GM12872 (cell line): ENCODE results near the gene TNPO1.

Source experiments
- CTCF ChIP-seq: IDR thresholded peaks from 3 replicates; pipeline ENCODE4 v1.5.1; 2011; ENCODE audit warnings: low read depth, mild to moderate bottlenecking, low read length, moderate library complexity; ENCODE audit not compliant: insufficient read depth

TNPO1 gene

GRCh38 chr5:72855821-72856220 is 39.4 kb downstream of the TNPO1 start:
- no peak for TF ChIP-seq CTCF

- no peak for TF ChIP-seq CTCF
These were observed 40.9 kb downstream of the TNPO1 start for GRCh38 chr5:72857396-72857795.

GRCh38 chr5:72859127-72859526 is 42.7 kb downstream of the TNPO1 start:
- no peak for TF ChIP-seq CTCF

- TF ChIP-seq CTCF = no peak
These were observed 44.0 kb downstream of the TNPO1 start for GRCh38 chr5:72860499-72860898.

- TF ChIP-seq CTCF = no peak
These were observed 55.0 kb downstream of the TNPO1 start for GRCh38 chr5:72871366-72872024.

- TF ChIP-seq CTCF = no peak
These were observed 62.4 kb downstream of the TNPO1 start for GRCh38 chr5:72878854-72879253.

GRCh38 chr5:72882989-72883388 is 66.5 kb downstream of the TNPO1 start:
- TF ChIP-seq CTCF = no peak
